Peyer's patch (tissue), 4 donors: Measurements from ENCODE around the gene FTSJ3.
"Not testable (repeated sequence)": the region's sequence is repeated elsewhere in the genome, so short reads cannot be mapped to it uniquely, and the experiment has no call there.

Experiments used
- POLR2A ChIP-seq, 2 donors: fragments of 450-650 bp; IDR thresholded peaks; one replicate each; pipeline ENCODE4 v1.5.1; 2017; ENCODE audit warnings: antibody characterized with exemption in 2 of 2, mild to moderate bottlenecking in 2 of 2, moderate library complexity in 2 of 2
- TF ChIP-seq, protein P1 (sequence below), 6 experiments: fragments of 450-650 bp in 4 of 6; fragments of 200-600 bp in 2 of 6; sonication (generic) in 1 of 6; IDR thresholded peaks; one replicate each; pipeline ENCODE4 v1.5.1; 2017 to 2019; ENCODE audit warnings: antibody characterized with exemption in 6 of 6, mild to moderate bottlenecking in 3 of 6, moderate library complexity in 1 of 6

DNA sequence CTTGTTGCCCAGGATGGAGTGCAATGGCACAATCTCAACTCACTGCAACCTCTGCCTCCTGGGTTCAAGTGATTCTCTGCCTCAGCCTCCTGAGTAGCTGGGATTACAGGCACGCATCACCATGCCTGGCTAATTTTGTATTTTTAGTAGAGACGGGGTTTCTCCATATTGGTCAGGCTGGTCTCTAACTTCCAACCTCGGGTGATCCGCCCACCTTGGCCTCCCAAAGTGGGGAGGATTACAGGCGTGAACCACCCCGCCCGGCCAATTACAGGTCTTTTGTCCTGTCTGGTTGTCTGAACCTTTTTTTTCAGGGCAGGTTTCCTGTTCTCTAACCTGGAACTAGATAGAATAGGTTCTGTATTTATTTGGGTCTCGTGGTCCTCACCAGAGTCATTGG, 29.0 kb upstream of the FTSJ3 start:
- not testable (repeated sequence) for TF ChIP-seq POLR2A (IDR thresholded peaks at IDR 0.05)
- TF ChIP-seq, protein P1, sequence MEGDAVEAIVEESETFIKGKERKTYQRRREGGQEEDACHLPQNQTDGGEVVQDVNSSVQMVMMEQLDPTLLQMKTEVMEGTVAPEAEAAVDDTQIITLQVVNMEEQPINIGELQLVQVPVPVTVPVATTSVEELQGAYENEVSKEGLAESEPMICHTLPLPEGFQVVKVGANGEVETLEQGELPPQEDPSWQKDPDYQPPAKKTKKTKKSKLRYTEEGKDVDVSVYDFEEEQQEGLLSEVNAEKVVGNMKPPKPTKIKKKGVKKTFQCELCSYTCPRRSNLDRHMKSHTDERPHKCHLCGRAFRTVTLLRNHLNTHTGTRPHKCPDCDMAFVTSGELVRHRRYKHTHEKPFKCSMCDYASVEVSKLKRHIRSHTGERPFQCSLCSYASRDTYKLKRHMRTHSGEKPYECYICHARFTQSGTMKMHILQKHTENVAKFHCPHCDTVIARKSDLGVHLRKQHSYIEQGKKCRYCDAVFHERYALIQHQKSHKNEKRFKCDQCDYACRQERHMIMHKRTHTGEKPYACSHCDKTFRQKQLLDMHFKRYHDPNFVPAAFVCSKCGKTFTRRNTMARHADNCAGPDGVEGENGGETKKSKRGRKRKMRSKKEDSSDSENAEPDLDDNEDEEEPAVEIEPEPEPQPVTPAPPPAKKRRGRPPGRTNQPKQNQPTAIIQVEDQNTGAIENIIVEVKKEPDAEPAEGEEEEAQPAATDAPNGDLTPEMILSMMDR (IDR thresholded peaks at IDR 0.05), result not testable (repeated sequence)
